GM21381 (cell line): ENCODE measurements around the gene HCN2.

Experiments
- ATAC-seq: cut with Tn5 transposase; IDR thresholded peaks from one replicate; pipeline ENCODE4 v1.9.1; 2021; ENCODE audit warnings: mild to moderate bottlenecking, moderate library complexity; ENCODE audit not compliant: unreplicated experiment

Gene HCN2

GRCh38 chr19:589693-590395 is at the start of gene HCN2:
Gene HCN2, plus strand, starts transcription at chr19:589881. Its CDS starts 65 bp downstream, at chr19:589946.
- no peak for ATAC-seq

GRCh38 chr19:540867-541637 is 48.6 kb upstream of the HCN2 start:
- no peak for ATAC-seq

- no peak for ATAC-seq
These were observed 48.0 kb upstream of the HCN2 start for GRCh38 chr19:541699-542098.

- ATAC-seq, result no peak
These were observed 47.4 kb upstream of the HCN2 start for GRCh38 chr19:542173-542866.

GRCh38 chr19:543910-544608 is 45.6 kb upstream of the HCN2 start, which contains the start of gene GZMM:
Gene GZMM, plus strand, starts transcription at chr19:544053. Its CDS starts 19 bp downstream, at chr19:544072.
- ATAC-seq, result no peak

- ATAC-seq, result no peak
These were observed 42.6 kb upstream of the HCN2 start for GRCh38 chr19:547117-547516.

- ATAC-seq, result no peak
These were observed 41.6 kb upstream of the HCN2 start for GRCh38 chr19:547836-548720.

GRCh38 chr19:548886-549830 is 40.5 kb upstream of the HCN2 start:
- no peak for ATAC-seq

GRCh38 chr19:554817-555216 is 34.9 kb upstream of the HCN2 start:
- ATAC-seq, result no peak

- no peak for ATAC-seq
These were observed 34.2 kb upstream of the HCN2 start for GRCh38 chr19:555474-555808.

- ATAC-seq, result no peak
These were observed 32.9 kb upstream of the HCN2 start for GRCh38 chr19:556611-557382.

GRCh38 chr19:558770-559439 is 30.8 kb upstream of the HCN2 start:
- no peak for ATAC-seq

GRCh38 chr19:560121-560520 is 29.6 kb upstream of the HCN2 start:
- no peak for ATAC-seq

GRCh38 chr19:566403-566802 is 23.3 kb upstream of the HCN2 start:
- no peak for ATAC-seq

- ATAC-seq, result no peak
These were observed 22.8 kb upstream of the HCN2 start for GRCh38 chr19:566844-567243.

- ATAC-seq, result no peak
These were observed 22.3 kb upstream of the HCN2 start for GRCh38 chr19:567296-567900.

- ATAC-seq, result no peak
These were observed 19.4 kb upstream of the HCN2 start for GRCh38 chr19:570251-570686.
